NCI-H2107 (cell line): ENCODE data around the gene ERAS.
"Not testable (repeated sequence)": the region's sequence is repeated elsewhere in the genome, so short reads cannot be mapped to it uniquely, and the experiment has no call there.

Experiments used
- DNase-seq: peaks from one replicate; lab custom pipeline; 2025; lab: John Stamatoyannopoulos, UW

The ERAS gene

DNA sequence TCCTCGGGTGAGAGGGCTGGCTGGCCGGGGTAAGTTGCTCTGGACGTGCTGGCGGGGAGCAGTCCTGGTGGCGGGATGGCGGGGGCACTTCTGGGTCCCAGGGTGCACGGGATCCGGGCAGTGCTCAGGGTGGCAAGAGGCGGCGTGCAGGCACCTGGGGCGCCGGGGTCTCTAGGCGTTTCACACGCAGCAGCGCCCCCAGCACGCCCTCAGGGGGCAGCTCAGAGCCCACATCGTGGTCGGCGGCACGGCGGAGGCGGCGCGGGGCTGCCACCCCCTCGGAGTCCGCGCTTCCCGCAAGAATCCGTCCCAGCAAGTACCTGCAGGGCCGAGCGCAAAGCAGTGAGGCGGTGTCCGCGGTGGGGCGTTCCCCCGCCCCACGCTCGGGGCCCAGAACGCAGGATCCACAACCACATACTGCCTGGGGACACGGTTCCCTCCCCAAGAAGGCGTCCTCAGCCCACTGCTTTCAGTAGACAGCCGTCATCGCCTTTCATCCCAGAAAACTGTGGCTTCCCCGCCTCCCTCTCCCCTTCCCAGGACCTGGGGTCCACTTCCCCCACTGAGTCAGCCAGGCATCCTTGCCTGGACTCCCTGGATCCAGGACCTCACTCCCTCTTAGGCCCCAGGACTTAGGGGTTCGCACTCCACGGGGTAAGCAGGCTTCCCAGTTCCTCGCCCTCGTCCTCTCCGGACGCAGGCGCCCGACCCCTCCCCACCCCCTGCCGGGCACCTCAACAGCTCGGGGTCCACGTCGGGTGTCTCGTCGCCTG lies 5.0 kb downstream of the ERAS start:
- no peak for DNase-seq

DNA sequence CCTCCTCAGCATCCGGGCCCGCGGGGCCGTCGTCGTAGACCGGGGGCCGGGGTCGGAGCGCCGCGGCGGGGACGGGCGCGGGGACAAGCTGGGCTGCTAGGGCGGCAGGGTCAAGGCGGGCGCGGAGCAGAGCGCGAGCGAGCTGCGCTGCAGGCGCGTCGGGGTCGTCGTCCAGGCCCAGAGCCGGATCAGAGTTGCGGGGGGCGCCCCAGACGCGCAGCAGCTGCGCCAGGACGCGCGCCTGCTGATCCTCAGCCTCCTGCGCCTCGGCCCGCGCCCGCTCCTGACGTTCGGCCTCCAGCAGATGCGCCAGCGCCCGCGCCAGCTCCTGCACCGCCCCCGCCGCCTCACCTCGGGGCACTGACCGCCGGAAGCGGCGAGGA lies 5.6 kb downstream of the ERAS start:
- DNase-seq: no peak

DNA sequence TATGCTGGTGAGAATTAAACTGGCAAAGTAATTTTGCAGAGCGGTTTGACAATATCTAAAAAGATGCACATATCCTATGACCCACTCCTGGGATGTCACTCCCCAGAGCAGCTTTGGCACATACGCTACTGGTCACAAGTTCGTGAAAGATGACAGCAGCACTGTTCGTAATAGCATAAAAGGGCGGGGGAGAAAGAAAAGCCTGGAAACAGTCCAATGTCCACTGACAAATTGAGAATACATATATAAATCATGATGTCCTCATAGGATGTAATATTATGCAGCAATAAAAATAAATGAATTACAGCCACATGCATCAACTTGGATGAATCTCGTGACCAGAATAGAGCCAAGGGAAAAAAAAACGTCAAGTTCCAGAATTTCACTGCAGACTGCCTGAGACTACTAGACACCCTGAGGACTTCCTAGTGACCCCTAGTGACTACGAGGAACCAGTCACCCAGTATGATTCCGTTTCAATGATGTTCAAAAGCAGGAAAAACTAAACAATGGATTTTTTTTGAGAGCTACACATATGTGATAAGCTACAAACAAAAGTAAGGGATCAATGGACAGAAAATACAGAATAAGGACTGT lies 7.3 kb downstream of the ERAS start:
- DNase-seq: no peak

- no peak for DNase-seq
These were observed 8.0 kb downstream of the ERAS start for GRCh38 chrX:48834383-48834709.

- no peak for DNase-seq
These were observed 9.4 kb downstream of the ERAS start, which contains the start of gene PCSK1N for GRCh38 chrX:48835524-48836329. PCSK1N (minus strand) TSS chrX:48835610; CDS start chrX:48835532, 78 bp downstream.

GRCh38 chrX:48839686-48840085 lies 13.4 kb downstream of the ERAS start:
- no peak for DNase-seq

GRCh38 chrX:48848847-48849246 lies 22.5 kb downstream of the ERAS start:
- DNase-seq: no peak

- no peak for DNase-seq
These were observed 26.5 kb downstream of the ERAS start for GRCh38 chrX:48852857-48853256.

DNA sequence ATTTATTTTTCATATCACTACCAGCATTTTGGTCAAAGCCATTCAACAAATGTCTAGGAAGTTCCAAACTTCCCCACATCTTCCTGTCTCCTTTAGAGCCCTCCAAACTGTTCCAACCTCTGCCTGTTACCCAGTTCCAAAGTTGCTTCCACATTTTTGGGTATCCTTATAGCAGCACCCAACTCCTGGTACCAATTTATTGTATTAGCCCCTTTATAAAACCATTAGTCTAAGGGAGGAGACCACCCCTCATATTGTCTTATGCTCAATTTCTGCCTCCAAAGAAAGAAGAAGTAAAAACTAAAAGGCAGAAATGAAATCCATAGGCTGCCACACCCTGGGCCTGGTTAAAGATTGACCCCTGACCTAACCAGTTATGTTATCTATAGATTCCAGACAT lies 27.2 kb downstream of the ERAS start:
- DNase-seq: not testable (repeated sequence)

DNA sequence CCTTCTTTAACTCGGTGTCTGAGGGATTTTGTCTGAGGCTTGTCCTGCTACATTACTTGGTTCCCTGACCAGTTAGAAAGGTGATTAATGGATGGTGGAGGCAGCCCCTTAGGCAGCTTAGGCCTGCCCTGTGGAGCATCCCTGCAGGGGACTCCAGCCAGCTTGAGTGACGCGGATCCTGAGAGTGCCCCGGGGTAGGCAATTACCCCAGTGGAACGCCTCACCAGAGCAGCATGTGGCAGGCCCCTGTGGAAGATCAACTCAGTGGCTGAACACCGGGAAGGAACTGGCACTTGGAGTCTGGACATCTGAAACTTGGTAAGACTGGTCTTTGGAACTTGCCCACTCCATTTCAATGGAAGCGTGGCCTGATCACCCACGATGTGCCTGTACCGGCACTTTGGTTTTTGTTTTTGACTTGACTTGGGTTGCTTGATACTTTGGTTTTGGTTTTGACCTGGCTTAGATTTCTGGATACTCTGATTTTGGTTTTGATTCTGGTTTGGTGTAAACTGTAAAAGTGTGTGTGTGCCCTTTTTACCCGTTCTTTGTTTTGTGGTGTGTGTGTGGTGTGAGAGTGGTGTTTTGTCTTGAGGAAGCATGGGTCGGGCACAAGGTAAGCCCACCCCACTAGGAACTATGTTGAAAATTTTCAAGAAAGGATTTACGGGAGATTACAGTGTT lies 27.9 kb downstream of the ERAS start:
- DNase-seq: not testable (repeated sequence)

GRCh38 chrX:48854898-48855297 lies 28.6 kb downstream of the ERAS start:
- DNase-seq: no peak

DNA sequence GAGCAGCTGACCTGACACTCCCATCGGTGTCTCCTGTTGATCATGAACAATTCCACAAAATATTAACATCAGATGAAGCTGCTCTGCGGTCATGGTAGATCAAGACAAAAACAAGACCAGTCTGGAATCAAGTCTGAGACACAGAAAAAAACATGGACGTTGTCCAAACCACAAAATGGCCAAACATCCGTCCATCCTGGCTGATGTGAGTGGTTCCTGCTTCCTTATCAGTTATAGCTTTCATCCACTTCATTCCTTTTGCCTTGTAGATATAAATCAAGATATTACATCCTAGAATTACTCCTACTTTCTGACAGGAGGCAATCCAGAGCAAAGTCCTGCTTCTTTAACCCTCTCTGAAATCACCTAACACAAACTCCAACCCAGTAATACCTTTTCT lies 37.9 kb downstream of the ERAS start:
- no peak for DNase-seq

GRCh38 chrX:48872017-48872416 lies 45.7 kb downstream of the ERAS start:
- DNase-seq: not testable (repeated sequence)

GRCh38 chrX:48876944-48877343 lies 50.6 kb downstream of the ERAS start:
- not testable (repeated sequence) for DNase-seq
